Measurements from ENCODE around the gene OPCML. TPM values are rescaled to one million over a fixed set of nuclear protein-coding genes. Genes with fewer than 3 reads are reported as not detected.

OPCML gene
- total and polyA plus RNA-seq, 2 experiments from 2014 or later: 1.2 to 4.4 TPM

GRCh38 chr11:132746305-132746704, 786.0 kb downstream of the OPCML start (continued):
- TF ChIP-seq CTCF (conservative IDR thresholded peaks at IDR 0.05; ENCODE audit: low read depth in 2 of 2) (no peak), EZH2phosphoT487 (IDR thresholded peaks at IDR 0.05; ENCODE audit: unreplicated experiment) (no peak), NANOG (IDR thresholded peaks at IDR 0.05; ENCODE audit: borderline replicate concordance) (no peak), EZH2 (IDR thresholded peaks at IDR 0.05; ENCODE audit: low read depth, unreplicated experiment) (no peak)

- no peak overlapping the region for H3K4me3 Mint-ChIP-seq
- no peaks in the 10 kb centered on the region for H3K36me3 ChIP-seq (ENCODE audit: insufficient read depth)
- H3K36me3 Mint-ChIP-seq (ENCODE audit: low read depth): no peaks in the 10 kb centered on the region
- H3K4me3 ChIP-seq: no peak overlapping the region
- H3K27me3 ChIP-seq (ENCODE audit: insufficient read depth): no peaks in the 10 kb centered on the region
- H3K4me1 Mint-ChIP-seq: no peaks in the 10 kb centered on the region; the same call in 2 of the 3 replicates
- ATAC-seq (no peak), DNase-seq (ENCODE audit: low spot score) (no peak)
- H3K4me1 ChIP-seq (ENCODE audit: insufficient read depth): no peaks in the 10 kb centered on the region
- H3K27me3 Mint-ChIP-seq (ENCODE audit: insufficient read depth, low read depth, poor library complexity): peaks cover 2% of the 10 kb centered on the region
- H4K20me1 ChIP-seq (replicated peaks; ENCODE audit: insufficient read depth): no peaks in the 10 kb centered on the region
- H3K27ac Mint-ChIP-seq: no peak overlapping the region
- no peaks in the 10 kb centered on the region for H3K79me2 ChIP-seq (replicated peaks; ENCODE audit: insufficient read depth)
- no peaks in the 10 kb centered on the region for H3F3A ChIP-seq (replicated peaks; ENCODE audit: low read depth)
- H2AFZ ChIP-seq: no peak overlapping the region
- no peaks in the 10 kb centered on the region for H3K9me3 Mint-ChIP-seq
- H3K9me2 ChIP-seq (ENCODE audit: insufficient read depth): 0 out of 2 replicates have a peak, but pooled peaks cover 6% of the 10 kb centered on the region
- H3K4me2 ChIP-seq: no peak overlapping the region
- no peak overlapping the region for H3K27ac ChIP-seq (ENCODE audit: low read depth)
- TF ChIP-seq NANOG (IDR thresholded peaks at IDR 0.05; ENCODE audit: borderline replicate concordance) (no peak), REST (IDR thresholded peaks at IDR 0.05; ENCODE audit: unreplicated experiment) (no peak), ETS1 (IDR thresholded peaks at IDR 0.05) (no peak), ZNF114 (CRISPR knock-in tag; IDR thresholded peaks at IDR 0.05) (no peak), EZH2 (IDR thresholded peaks at IDR 0.05; ENCODE audit: low read depth, unreplicated experiment) (no peak), JUNB (IDR thresholded peaks at IDR 0.05; ENCODE audit: unreplicated experiment) (no peak), ZNF331 (CRISPR knock-in tag; IDR thresholded peaks at IDR 0.05; ENCODE audit: low read depth) (no peak), STAT1 (IDR thresholded peaks at IDR 0.05; ENCODE audit: unreplicated experiment) (no peak), ZNF462 (CRISPR knock-in tag; IDR thresholded peaks at IDR 0.05) (no peak)
Measured at GRCh38 chr11:132745306-132745705, 787.0 kb downstream of the OPCML start.

All from GM23338 (cell line).